MCF 10A (cell line): ENCODE results near the gene HRH4. TPM values are rescaled to one million over a fixed set of nuclear protein-coding genes. Genes with fewer than 3 reads are reported as not detected.

Experiments
- Bru-seq: library from RNA; stranded (reverse); fragments of 400-500 nt; gene quantifications from one replicate; lab custom pipeline; 2021; lab: Mats Ljungman, UMichigan
- BruChase-seq, 2 experiments: library from RNA; stranded (reverse); fragments of 400-500 nt; gene quantifications; one replicate each; lab custom pipeline; 2021; lab: Mats Ljungman, UMichigan
- BruUV-seq: library from RNA; stranded (reverse); fragments of 400-500 nt; replicated peaks from 2 replicates; lab custom pipeline; 2021; lab: Mats Ljungman, UMichigan
- CTCF ChIA-PET: fragments of 300-600 bp; sonication (Branson Sonifier 250); formaldehyde crosslinking; extraction: SDS; loops from one replicate; lab custom pipeline; 2021; ENCODE audit warnings: antibody characterized with exemption, inconsistent platforms; lab: Yijun Ruan, JAX
- POLR2A ChIA-PET: fragments of 300-600, 350-650 bp; sonication (Branson Sonifier 250); formaldehyde crosslinking; extraction: SDS; loops from one replicate; lab custom pipeline; 2020; ENCODE audit warnings: antibody characterized with exemption, inconsistent platforms; lab: Yijun Ruan, JAX
- DNase-seq: peaks from one replicate; pipeline ENCODE4 v3.0.0-alpha.2; 2018; ENCODE audit not compliant: unreplicated experiment
- H3K27ac Mint-ChIP-seq: one replicate; pipeline ENCODE4 v1.8.0; 2022; ENCODE audit warnings: mild to moderate bottlenecking, low read depth, mixed read lengths; ENCODE audit not compliant: unreplicated experiment
- H3K27me3 Mint-ChIP-seq: one replicate; pipeline ENCODE4 v1.8.0; 2022; ENCODE audit warnings: mixed read lengths; ENCODE audit not compliant: insufficient read depth, unreplicated experiment
- H3K36me3 Mint-ChIP-seq: one replicate; pipeline ENCODE4 v1.8.0; 2022; ENCODE audit warnings: mild to moderate bottlenecking, moderate library complexity, mixed read lengths; ENCODE audit not compliant: insufficient read depth, unreplicated experiment
- H3K4me1 Mint-ChIP-seq: one replicate; pipeline ENCODE4 v1.8.0; 2022; ENCODE audit warnings: mixed read lengths; ENCODE audit not compliant: insufficient read depth, unreplicated experiment
- H3K4me3 Mint-ChIP-seq: one replicate; pipeline ENCODE4 v1.8.0; 2022; ENCODE audit warnings: mild to moderate bottlenecking, moderate library complexity, mixed read lengths; ENCODE audit not compliant: unreplicated experiment
- H3K9me3 Mint-ChIP-seq: one replicate; pipeline ENCODE4 v1.8.0; 2022; ENCODE audit warnings: mixed read lengths; ENCODE audit not compliant: unreplicated experiment
- intact Hi-C: fragments of 100-400 bp; cut with micrococcal nuclease; formaldehyde crosslinking; loops from 2 replicates; pipeline ENCODE4 v1.14.1; 2022
- long read RNA-seq: library from polyadenylated mRNA; stranded (forward); transcript quantifications from one replicate; pipeline ENCODE4 v2.0.0, GENCODE V29; 2022
- total RNA-seq: library from RNA; stranded (reverse); gene quantifications from 2 replicates; pipeline ENCODE4 v1.2.3, GENCODE V29; 2022
- TF ChIP-seq, protein P1 (sequence below): fragments of 200-600 bp; IDR thresholded peaks from one replicate; pipeline ENCODE4 v1.8.0; 2022; ENCODE audit warnings: antibody characterized with exemption, mild to moderate bottlenecking; ENCODE audit not compliant: unreplicated experiment

HRH4 gene, protein sequence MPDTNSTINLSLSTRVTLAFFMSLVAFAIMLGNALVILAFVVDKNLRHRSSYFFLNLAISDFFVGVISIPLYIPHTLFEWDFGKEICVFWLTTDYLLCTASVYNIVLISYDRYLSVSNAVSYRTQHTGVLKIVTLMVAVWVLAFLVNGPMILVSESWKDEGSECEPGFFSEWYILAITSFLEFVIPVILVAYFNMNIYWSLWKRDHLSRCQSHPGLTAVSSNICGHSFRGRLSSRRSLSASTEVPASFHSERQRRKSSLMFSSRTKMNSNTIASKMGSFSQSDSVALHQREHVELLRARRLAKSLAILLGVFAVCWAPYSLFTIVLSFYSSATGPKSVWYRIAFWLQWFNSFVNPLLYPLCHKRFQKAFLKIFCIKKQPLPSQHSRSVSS
- total RNA-seq (0.10 and 0.16 TPM in 2 replicates), Bru-seq, nascent RNA (percentile 50 among the genes with signal in this experiment), BruChase-seq, experiment 1, labeled RNA remaining after a 6-hour chase (percentile 50 among the genes with signal in this experiment), BruChase-seq, experiment 2, labeled RNA remaining after a 2-hour chase (percentile 61 among the genes with signal in this experiment)
- long read RNA-seq: 0 reads

DNA sequence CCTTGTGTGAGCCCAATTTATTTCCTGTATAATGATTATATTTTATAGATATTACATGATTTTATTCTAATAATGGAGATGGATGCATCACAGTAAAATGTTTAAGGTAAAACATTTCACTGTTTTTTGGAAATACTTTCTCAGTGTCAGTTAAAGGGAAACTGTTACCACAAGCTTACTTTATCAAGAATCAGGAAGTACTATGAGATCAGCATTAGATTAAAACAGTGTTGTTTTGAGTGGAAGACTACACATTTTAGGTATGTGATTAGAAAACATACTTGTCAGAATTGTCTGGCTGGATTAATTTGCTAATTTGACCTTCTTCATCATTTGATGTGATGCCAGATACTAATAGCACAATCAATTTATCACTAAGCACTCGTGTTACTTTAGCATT lies at the start of gene HRH4:
TSS of gene HRH4 (plus strand) at position 250 of the 400 bp plus-strand sequence. CDS start at position 342, 92 bp downstream.
- Mint-ChIP-seq H3K4me3 (no peak within 1 kb of the TSS), H3K27me3 (no peaks in the 10 kb centered on the region), H3K27ac (no peak within 1 kb of the TSS), H3K36me3 (peaks cover 1% of the 10 kb centered on the region), H3K4me1 (no peaks in the 10 kb centered on the region), H3K9me3 (no peaks in the 10 kb centered on the region)
- intact Hi-C loops: no loop called here
- TF ChIP-seq, protein P1, sequence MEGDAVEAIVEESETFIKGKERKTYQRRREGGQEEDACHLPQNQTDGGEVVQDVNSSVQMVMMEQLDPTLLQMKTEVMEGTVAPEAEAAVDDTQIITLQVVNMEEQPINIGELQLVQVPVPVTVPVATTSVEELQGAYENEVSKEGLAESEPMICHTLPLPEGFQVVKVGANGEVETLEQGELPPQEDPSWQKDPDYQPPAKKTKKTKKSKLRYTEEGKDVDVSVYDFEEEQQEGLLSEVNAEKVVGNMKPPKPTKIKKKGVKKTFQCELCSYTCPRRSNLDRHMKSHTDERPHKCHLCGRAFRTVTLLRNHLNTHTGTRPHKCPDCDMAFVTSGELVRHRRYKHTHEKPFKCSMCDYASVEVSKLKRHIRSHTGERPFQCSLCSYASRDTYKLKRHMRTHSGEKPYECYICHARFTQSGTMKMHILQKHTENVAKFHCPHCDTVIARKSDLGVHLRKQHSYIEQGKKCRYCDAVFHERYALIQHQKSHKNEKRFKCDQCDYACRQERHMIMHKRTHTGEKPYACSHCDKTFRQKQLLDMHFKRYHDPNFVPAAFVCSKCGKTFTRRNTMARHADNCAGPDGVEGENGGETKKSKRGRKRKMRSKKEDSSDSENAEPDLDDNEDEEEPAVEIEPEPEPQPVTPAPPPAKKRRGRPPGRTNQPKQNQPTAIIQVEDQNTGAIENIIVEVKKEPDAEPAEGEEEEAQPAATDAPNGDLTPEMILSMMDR: no peak
- DNase-seq: no peak
- no TSS peak for BruUV-seq
- POLR2A ChIA-PET: interaction anchor here (0.6 kb wide), 2 partner anchors 14 to 1560 kb away, joined by 3 to 4 read pairs; no protein-coding TSS in a partner anchor
- CTCF ChIA-PET: interaction anchor here (0.9 to 3.0 kb wide), 4 partner anchors 15 to 133 kb away, joined by 4 to 18 read pairs (median 4); no protein-coding TSS in a partner anchor

- no peaks in the 10 kb centered on the region for H3K27me3 Mint-ChIP-seq
- no peaks in the 10 kb centered on the region for H3K9me3 Mint-ChIP-seq
- peak; percentile 36 for DNase-seq
- TF ChIP-seq, protein P1: peak; percentile 33
- no peak overlapping the region for H3K4me3 Mint-ChIP-seq
- H3K4me1 Mint-ChIP-seq: peaks cover 9% of the 10 kb centered on the region
- CTCF ChIA-PET: interaction anchor here (0.8 to 5.5 kb wide), 12 partner anchors 11 to 237 kb away, joined by 3 to 66 read pairs (median 4); no protein-coding TSS in a partner anchor
- POLR2A ChIA-PET: interaction anchor here (2.9 kb wide), 1 partner anchor 15 kb away, joined by 15 read pairs; the partner anchor contains the start of gene OSBPL1A
- H3K36me3 Mint-ChIP-seq: no peaks in the 10 kb centered on the region
- H3K27ac Mint-ChIP-seq: no peak overlapping the region
- BruUV-seq: no TSS peak
- intact Hi-C loops: loop anchor here (1.0 kb wide), 1 partner anchor 54 kb away; no protein-coding TSS in a partner anchor
Measured at GRCh38 chr18:24413148-24413547, 47.3 kb upstream of the HRH4 start.

DNA sequence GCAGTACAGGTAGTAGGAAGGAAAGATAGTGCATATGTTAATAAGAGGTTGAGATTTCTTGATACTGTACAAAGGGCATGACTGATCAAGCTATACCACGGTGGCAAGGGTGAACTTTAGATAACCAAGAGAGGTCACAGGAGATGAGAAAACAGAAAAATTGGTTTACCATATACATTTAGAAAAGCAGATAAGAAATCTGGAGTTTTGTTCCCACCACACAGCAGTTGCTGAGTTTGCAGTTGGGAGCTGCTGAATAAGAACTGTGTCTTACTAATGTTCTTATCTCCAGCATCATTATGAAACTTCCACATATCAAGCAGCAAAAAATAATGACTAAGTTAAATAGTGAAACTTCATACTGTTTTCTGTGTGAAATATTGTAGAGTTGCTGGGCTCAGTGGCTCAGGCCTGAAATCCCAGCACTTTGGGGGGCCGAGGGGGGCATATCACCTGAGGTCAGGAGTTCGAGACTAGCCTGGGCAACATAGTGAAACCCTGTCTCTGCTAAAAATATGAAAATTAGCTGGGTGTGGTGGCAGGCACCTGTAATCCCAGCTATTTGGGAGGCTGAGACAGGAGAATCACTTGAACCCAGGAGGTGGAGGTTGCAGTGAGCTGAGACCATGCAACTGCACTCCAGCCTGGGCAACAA lies 46.0 kb upstream of the HRH4 start:
- Mint-ChIP-seq H3K27me3 (no peaks in the 10 kb centered on the region), H3K4me3 (no peak overlapping the region), H3K9me3 (no peaks in the 10 kb centered on the region), H3K36me3 (no peaks in the 10 kb centered on the region), H3K27ac (no peak overlapping the region), H3K4me1 (peaks cover 9% of the 10 kb centered on the region)
- no peak for DNase-seq
- intact Hi-C loops: no loop called here
- POLR2A ChIA-PET: interaction anchor here (0.7 to 2.9 kb wide), 3 partner anchors 12 to 17 kb away, joined by 3 to 15 read pairs (median 4); partner anchors contain the start of genes IMPACT and OSBPL1A
- no TSS peak for BruUV-seq
- CTCF ChIA-PET: interaction anchor here (1.0 to 5.5 kb wide), 11 partner anchors 10 to 238 kb away, joined by 3 to 66 read pairs (median 3); partner anchors contain the start of gene IMPACT
- TF ChIP-seq, protein P1: no peak
